Skin of body (tissue), 2 donors: ENCODE results near the gene MAST4. TPM values are rescaled to one million over a fixed set of nuclear protein-coding genes. Genes with fewer than 3 reads are reported as not detected.

Experiments used
- DNase-seq: peaks from one replicate; lab custom pipeline; 2025; lab: John Stamatoyannopoulos, UW
- total RNA-seq: library from RNA; depleted of rRNA; stranded (reverse); fragments of >200 nt; gene quantifications from one replicate; pipeline ENCODE4 v1.2.3, GENCODE V29; 2014

Gene MAST4
- total RNA-seq, 1 donor from 2014 or later = 39.6 TPM

GRCh38 chr5:66841264-66841663 lies 245.1 kb downstream of the MAST4 start:
- DNase-seq = no peak

- DNase-seq = no peak
Measured at GRCh38 chr5:66842540-66842939, 246.3 kb downstream of the MAST4 start.

- DNase-seq = no peak
Measured at GRCh38 chr5:66843065-66843464, 246.9 kb downstream of the MAST4 start.

GRCh38 chr5:66848749-66849641 lies 252.8 kb downstream of the MAST4 start:
- peak; percentile 93 for DNase-seq

- peak; percentile 39 for DNase-seq
Measured at GRCh38 chr5:66849803-66850202, 253.6 kb downstream of the MAST4 start.

- DNase-seq = peak; percentile 12
Measured at GRCh38 chr5:66850354-66851075, 254.3 kb downstream of the MAST4 start.

GRCh38 chr5:66851306-66851705 lies 255.1 kb downstream of the MAST4 start:
- DNase-seq = no peak

GRCh38 chr5:66854416-66854815 lies 258.2 kb downstream of the MAST4 start:
- no peak for DNase-seq

GRCh38 chr5:66856041-66856805 lies 260.0 kb downstream of the MAST4 start:
- DNase-seq = no peak

- no peak for DNase-seq
Measured at GRCh38 chr5:66859526-66859925, 263.3 kb downstream of the MAST4 start.

GRCh38 chr5:66860199-66860975 lies 264.2 kb downstream of the MAST4 start:
- DNase-seq = peak; percentile 46

- DNase-seq = no peak
Measured at GRCh38 chr5:66861402-66861801, 265.2 kb downstream of the MAST4 start.

- no peak for DNase-seq
Measured at GRCh38 chr5:66862020-66862419, 265.8 kb downstream of the MAST4 start.

GRCh38 chr5:66863243-66864170 lies 267.3 kb downstream of the MAST4 start:
- no peak for DNase-seq

GRCh38 chr5:66864240-66864884 lies 268.2 kb downstream of the MAST4 start:
- DNase-seq = peak; percentile 37

- DNase-seq = no peak
Measured at GRCh38 chr5:66867618-66868322, 271.6 kb downstream of the MAST4 start.

- no peak for DNase-seq
Measured at GRCh38 chr5:66869347-66869746, 273.2 kb downstream of the MAST4 start.

- DNase-seq = no peak
Measured at GRCh38 chr5:66870708-66871107, 274.5 kb downstream of the MAST4 start.

- no peak for DNase-seq
Measured at GRCh38 chr5:66871651-66872050, 275.5 kb downstream of the MAST4 start.
